Measurements from ENCODE around the gene PTPRQ.

DNA sequence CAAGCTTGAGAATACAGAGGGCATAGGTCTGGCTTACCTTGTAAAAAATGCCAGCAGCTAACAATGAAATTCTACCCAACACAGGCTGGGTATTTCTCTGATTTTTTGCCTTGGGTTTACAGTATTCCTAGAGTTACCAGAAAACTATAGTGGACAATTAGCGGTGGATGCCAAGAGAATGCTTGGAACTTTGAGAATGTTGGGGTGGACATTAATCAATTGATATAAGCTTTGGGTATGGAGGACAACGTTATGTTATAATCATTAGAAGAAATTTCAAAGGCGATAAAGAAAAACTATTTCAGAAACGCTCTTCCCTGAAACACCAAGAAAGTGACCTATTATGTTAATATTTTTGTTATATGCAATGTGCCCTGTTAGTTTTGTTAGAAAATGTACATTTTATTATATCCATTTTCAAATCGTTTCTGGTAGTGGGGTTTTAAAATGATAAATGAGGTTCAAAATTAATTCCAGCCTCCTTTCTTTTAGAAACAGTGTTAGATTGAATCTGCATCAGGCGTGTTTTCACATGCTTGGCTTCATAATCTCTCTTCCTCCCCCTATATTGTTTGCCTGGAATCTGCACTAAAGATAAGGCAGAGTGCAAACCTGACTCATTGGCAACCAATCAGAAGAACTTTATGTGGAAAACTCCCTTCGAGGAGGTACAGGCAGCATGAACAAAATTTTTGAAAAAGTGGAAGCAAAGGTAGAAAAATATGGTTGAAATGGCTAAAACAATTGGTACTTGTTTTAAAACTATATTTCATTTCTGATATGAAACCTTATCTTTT is 1.4 kb upstream of the PTPRQ start:
- TF ChIP-seq EZH2 (IDR thresholded peaks at IDR 0.05) (no peak), CTCF (IDR thresholded peaks at IDR 0.05) (no peak), EZH2phosphoT487 (IDR thresholded peaks at IDR 0.05) (no peak)

Measured in neural progenitor cell (in vitro differentiated cells).